ENCODE measurements around the gene DGUOK.

The DGUOK gene

GRCh38 chr2:73998451-73998850, 71.8 kb downstream of the DGUOK start:
- TF ChIP-seq POLR2A (IDR thresholded peaks at IDR 0.05; ENCODE audit: low read depth, low read length) (no peak), TAF1 (IDR thresholded peaks at IDR 0.05; ENCODE audit: borderline replicate concordance, low read depth, low read length) (no peak), POLR2AphosphoS5 (IDR thresholded peaks at IDR 0.05; ENCODE audit: low read depth, low read length) (no peak)
- no peak for DNase-seq (ENCODE audit: insufficient read length)
- FAIRE-seq = no peak

- FAIRE-seq = no peak
- no peak for DNase-seq (ENCODE audit: insufficient read length)
- no peak for TF ChIP-seq POLR2A (IDR thresholded peaks at IDR 0.05; ENCODE audit: low read depth, low read length)
Observed at GRCh38 chr2:73998933-73999332, 72.3 kb downstream of the DGUOK start.

GRCh38 chr2:73999881-74000597, 73.4 kb downstream of the DGUOK start:
- DNase-seq (ENCODE audit: insufficient read length) = no peak
- no peak for FAIRE-seq
- TF ChIP-seq POLR2A (IDR thresholded peaks at IDR 0.05; ENCODE audit: low read depth, low read length) = no peak
- TF ChIP-seq POLR2AphosphoS5 (IDR thresholded peaks at IDR 0.05; ENCODE audit: low read depth, low read length) = no peak
- no peak for TF ChIP-seq TAF1 (IDR thresholded peaks at IDR 0.05; ENCODE audit: borderline replicate concordance, low read depth, low read length)

GRCh38 chr2:74000666-74001065, 74.0 kb downstream of the DGUOK start:
- FAIRE-seq = no peak
- TF ChIP-seq TAF1 (IDR thresholded peaks at IDR 0.05; ENCODE audit: borderline replicate concordance, low read depth, low read length) (no peak), POLR2AphosphoS5 (IDR thresholded peaks at IDR 0.05; ENCODE audit: low read depth, low read length) (no peak), POLR2A (IDR thresholded peaks at IDR 0.05; ENCODE audit: low read depth, low read length) (no peak)
- no peak for DNase-seq (ENCODE audit: insufficient read length)

- TF ChIP-seq POLR2A (IDR thresholded peaks at IDR 0.05; ENCODE audit: low read depth, low read length) (no peak), TAF1 (IDR thresholded peaks at IDR 0.05; ENCODE audit: borderline replicate concordance, low read depth, low read length) (no peak), POLR2AphosphoS5 (IDR thresholded peaks at IDR 0.05; ENCODE audit: low read depth, low read length) (no peak)
- FAIRE-seq (no peak), DNase-seq (ENCODE audit: insufficient read length) (no peak)
Observed at GRCh38 chr2:74001121-74001520, 74.4 kb downstream of the DGUOK start.

GRCh38 chr2:74001781-74002504, 75.3 kb downstream of the DGUOK start:
- FAIRE-seq (peak; percentile 5), DNase-seq (ENCODE audit: insufficient read length) (no peak)
- TF ChIP-seq POLR2A (IDR thresholded peaks at IDR 0.05; ENCODE audit: low read depth, low read length) (no peak), POLR2AphosphoS5 (IDR thresholded peaks at IDR 0.05; ENCODE audit: low read depth, low read length) (no peak), TAF1 (IDR thresholded peaks at IDR 0.05; ENCODE audit: borderline replicate concordance, low read depth, low read length) (no peak)

GRCh38 chr2:74002505-74003421, 76.1 kb downstream of the DGUOK start:
- DNase-seq (ENCODE audit: insufficient read length) (peak; percentile 94), FAIRE-seq (peak; percentile 98)
- TF ChIP-seq TAF1 (IDR thresholded peaks at IDR 0.05; ENCODE audit: borderline replicate concordance, low read depth, low read length) = 0 out of 2 replicates have a peak, but pooled peaks have one; percentile 8
- no peak; the same call in 1 of the 2 replicates for TF ChIP-seq POLR2A (IDR thresholded peaks at IDR 0.05; ENCODE audit: low read depth, low read length)

- no peak for DNase-seq (ENCODE audit: insufficient read length)
- no peak for TF ChIP-seq POLR2A (IDR thresholded peaks at IDR 0.05; ENCODE audit: low read depth, low read length)
- no peak for TF ChIP-seq POLR2AphosphoS5 (IDR thresholded peaks at IDR 0.05; ENCODE audit: low read depth, low read length)
- no peak for TF ChIP-seq TAF1 (IDR thresholded peaks at IDR 0.05; ENCODE audit: borderline replicate concordance, low read depth, low read length)
- FAIRE-seq = no peak
Observed at GRCh38 chr2:74003494-74004211, 77.0 kb downstream of the DGUOK start.

- FAIRE-seq (no peak), DNase-seq (ENCODE audit: insufficient read length) (no peak)
- TF ChIP-seq POLR2A (IDR thresholded peaks at IDR 0.05; ENCODE audit: low read depth, low read length) (no peak), TAF1 (IDR thresholded peaks at IDR 0.05; ENCODE audit: borderline replicate concordance, low read depth, low read length) (no peak), POLR2AphosphoS5 (IDR thresholded peaks at IDR 0.05; ENCODE audit: low read depth, low read length) (no peak)
Observed at GRCh38 chr2:74004212-74005182, 77.8 kb downstream of the DGUOK start.

- FAIRE-seq (no peak), DNase-seq (ENCODE audit: insufficient read length) (no peak)
- TF ChIP-seq TAF1 (IDR thresholded peaks at IDR 0.05; ENCODE audit: borderline replicate concordance, low read depth, low read length) (no peak), POLR2AphosphoS5 (IDR thresholded peaks at IDR 0.05; ENCODE audit: low read depth, low read length) (no peak), POLR2A (IDR thresholded peaks at IDR 0.05; ENCODE audit: low read depth, low read length) (no peak)
Observed at GRCh38 chr2:74005786-74006185, 79.1 kb downstream of the DGUOK start.

Data from GM12892 (cell line).